WTC11 (cell line): ENCODE measurements around the gene CALN1. TPM values are rescaled to one million over a fixed set of nuclear protein-coding genes. Genes with fewer than 3 reads are reported as not detected.
"Not testable (repeated sequence)": the region's sequence is repeated elsewhere in the genome, so short reads cannot be mapped to it uniquely, and the experiment has no call there.

ENCODE experiments used
- ATAC-seq: fragments of 200-7000 bp; cut with Tn5 transposase; 2 replicates; pipeline ENCODE4 v1.10.0; 2021; ENCODE audit warnings: mild to moderate bottlenecking, moderate library complexity
- CTCF ChIA-PET: fragments of 300-600 bp; sonication (Branson Sonifier 250); formaldehyde crosslinking; loops from one replicate; lab custom pipeline; 2021; ENCODE audit warnings: antibody characterized with exemption; lab: Charles Lee
- POLR2A ChIA-PET: fragments of 350-600 bp; sonication (Branson Sonifier 250); formaldehyde crosslinking; loops from one replicate; lab custom pipeline; 2021; ENCODE audit warnings: antibody characterized with exemption; lab: Charles Lee
- DNase-seq: peaks from one replicate; pipeline ENCODE4 v3.0.0; 2021; ENCODE audit warnings: low spot score
- H3K27ac Mint-ChIP-seq: 2 replicates; pipeline ENCODE4 v1.8.0; 2021; ENCODE audit warnings: mixed read lengths
- H3K27me3 Mint-ChIP-seq: 2 replicates; pipeline ENCODE4 v1.8.0; 2021; ENCODE audit warnings: low read depth, mild to moderate bottlenecking, moderate library complexity, mixed read lengths
- H3K36me3 Mint-ChIP-seq: 2 replicates; pipeline ENCODE4 v1.8.0; 2021; ENCODE audit warnings: mixed read lengths
- H3K4me1 Mint-ChIP-seq: 2 replicates; pipeline ENCODE4 v1.8.0; 2022; ENCODE audit warnings: mixed read lengths
- H3K4me3 Mint-ChIP-seq: 2 replicates; pipeline ENCODE4 v1.8.0; 2021; ENCODE audit warnings: mild to moderate bottlenecking, moderate library complexity, mixed read lengths
- H3K9me3 Mint-ChIP-seq: 2 replicates; pipeline ENCODE4 v1.8.0; 2021; ENCODE audit warnings: mixed read lengths
- ARID4B ChIP-seq: sonication (generic); formaldehyde crosslinking; IDR thresholded peaks from 2 replicates; pipeline ENCODE4 v1.8.0; 2023; ENCODE audit warnings: missing genetic modification reagents, mild to moderate bottlenecking, borderline replicate concordance
- ATF1 ChIP-seq: sonication (generic); formaldehyde crosslinking; IDR thresholded peaks from 2 replicates; pipeline ENCODE4 v1.8.1; 2023; ENCODE audit warnings: mild to moderate bottlenecking, moderate library complexity, missing genetic modification reagents
- ATF3 ChIP-seq: sonication (generic); formaldehyde crosslinking; conservative IDR thresholded peaks from 2 replicates; pipeline ENCODE4 v1.8.1; 2022; ENCODE audit warnings: mild to moderate bottlenecking, missing genetic modification reagents
- E2F4 ChIP-seq: sonication (generic); formaldehyde crosslinking; IDR thresholded peaks from 2 replicates; pipeline ENCODE4 v1.8.1; 2022; ENCODE audit warnings: low read depth, mild to moderate bottlenecking, moderate library complexity, missing genetic modification reagents, borderline replicate concordance
- MLX ChIP-seq: sonication (generic); formaldehyde crosslinking; IDR thresholded peaks from 2 replicates; pipeline ENCODE4 v1.8.1; 2023; ENCODE audit warnings: mild to moderate bottlenecking, missing genetic modification reagents, moderate library complexity
- NR1H2 ChIP-seq: sonication (generic); formaldehyde crosslinking; IDR thresholded peaks from 2 replicates; pipeline ENCODE4 v1.9.0; 2021; ENCODE audit warnings: mild to moderate bottlenecking, moderate library complexity, missing genetic modification reagents
- NR2C2 ChIP-seq: sonication (generic); formaldehyde crosslinking; IDR thresholded peaks from 2 replicates; pipeline ENCODE4 v1.8.0; 2022; ENCODE audit warnings: mild to moderate bottlenecking, missing genetic modification reagents
- PRRX2 ChIP-seq: fragments of 250-450 bp; sonication (Bioruptor Pico); IDR thresholded peaks from 2 replicates; pipeline ENCODE4 v1.8.0; 2021; ENCODE audit warnings: mild to moderate bottlenecking
- RELA ChIP-seq: sonication (generic); formaldehyde crosslinking; IDR thresholded peaks from 2 replicates; pipeline ENCODE4 v1.8.1; 2022; ENCODE audit warnings: missing genetic modification reagents, mild to moderate bottlenecking, borderline replicate concordance
- SMAD3 ChIP-seq: sonication (generic); formaldehyde crosslinking; IDR thresholded peaks from 2 replicates; pipeline ENCODE4 v1.8.0; 2022; ENCODE audit warnings: missing genetic modification reagents, mild to moderate bottlenecking, borderline replicate concordance
- USF2 ChIP-seq: sonication (generic); formaldehyde crosslinking; IDR thresholded peaks from 2 replicates; pipeline ENCODE4 v1.8.1; 2023; ENCODE audit warnings: mild to moderate bottlenecking, missing genetic modification reagents, moderate library complexity
- ZNF263 ChIP-seq: sonication (generic); formaldehyde crosslinking; IDR thresholded peaks from 2 replicates; pipeline ENCODE4 v1.8.1; 2022; ENCODE audit warnings: low read depth, mild to moderate bottlenecking, moderate library complexity, missing genetic modification reagents
- ZNF512 ChIP-seq: sonication (generic); formaldehyde crosslinking; IDR thresholded peaks from 2 replicates; pipeline ENCODE4 v1.8.1; 2022; ENCODE audit warnings: missing genetic modification reagents, borderline replicate concordance
- ZSCAN18 ChIP-seq: fragments of 250-450 bp; sonication (Bioruptor Pico); IDR thresholded peaks from 2 replicates; pipeline ENCODE4 v2.1.2; 2022; ENCODE audit warnings: mild to moderate bottlenecking, moderate library complexity
- total RNA-seq: library from RNA; stranded (reverse); gene quantifications from 3 replicates; pipeline ENCODE4 v1.2.3, GENCODE V29; 2021

Gene CALN1
- total RNA-seq, 1 experiment from 2014 or later, result 10.5 TPM

GRCh38 chr7:72343991-72344390, 68.1 kb downstream of the CALN1 start:
- CTCF ChIA-PET, result interaction anchor here (0.9 to 1.9 kb wide), 4 partner anchors 9 to 418 kb away, joined by 3 to 10 read pairs (median 5); no protein-coding TSS in a partner anchor
- peaks cover 31% of the 10 kb centered on the region for H3K4me1 Mint-ChIP-seq

GRCh38 chr7:72343354-72343753, 68.8 kb downstream of the CALN1 start:
- H3K36me3 Mint-ChIP-seq, DNase-seq, H3K27me3 Mint-ChIP-seq, H3K4me3 Mint-ChIP-seq, ATAC-seq: not testable (repeated sequence)
- H3K9me3 Mint-ChIP-seq, result peaks cover 17% of the 10 kb centered on the region
- ChIA-PET CTCF (interaction anchor here (0.9 to 1.9 kb wide), 5 partner anchors 9 to 592 kb away, joined by 3 to 10 read pairs (median 5); no protein-coding TSS in a partner anchor), POLR2A (interaction anchor here (1.0 kb wide), 1 partner anchor 8 kb away, joined by 3 read pairs; no protein-coding TSS in a partner anchor)
- peaks cover 26% of the 10 kb centered on the region for H3K4me1 Mint-ChIP-seq
- peak overlapping the region; percentile 14; the same call in 1 of the 2 replicates for H3K27ac Mint-ChIP-seq

More at GRCh38 chr7:72343991-72344390, 68.1 kb downstream of the CALN1 start:
- DNase-seq, result peak; percentile 69
- TF ChIP-seq SMAD3 (CRISPR knock-in tag), result no peak
- TF ChIP-seq ZNF512 (CRISPR knock-in tag), result no peak
- TF ChIP-seq ARID4B (CRISPR knock-in tag), result no peak
- TF ChIP-seq MLX (CRISPR knock-in tag), result no peak
- no peak for TF ChIP-seq PRRX2 (CRISPR knock-in tag)
- TF ChIP-seq E2F4 (CRISPR knock-in tag), result no peak
- TF ChIP-seq ZNF263 (CRISPR knock-in tag), result no peak
- no peak for TF ChIP-seq RELA (CRISPR knock-in tag)
- TF ChIP-seq NR1H2 (CRISPR knock-in tag), result no peak
- TF ChIP-seq ZSCAN18, result no peak
- TF ChIP-seq ATF3 (CRISPR knock-in tag), result no peak
- no peak for TF ChIP-seq ATF1 (CRISPR knock-in tag)
- no peak for TF ChIP-seq USF2 (CRISPR knock-in tag)
- no peak for TF ChIP-seq NR2C2 (CRISPR knock-in tag)
- peaks cover 4% of the 10 kb centered on the region; the same call in 1 of the 2 replicates for H3K27me3 Mint-ChIP-seq
- H3K4me3 Mint-ChIP-seq, result no peak overlapping the region
- no peak overlapping the region for H3K27ac Mint-ChIP-seq
- H3K9me3 Mint-ChIP-seq, result peaks cover 15% of the 10 kb centered on the region
- ATAC-seq, result peak; percentile 91
- POLR2A ChIA-PET, result interaction anchor here (1.0 kb wide), 1 partner anchor 9 kb away, joined by 3 read pairs; no protein-coding TSS in a partner anchor
- peaks cover 3% of the 10 kb centered on the region for H3K36me3 Mint-ChIP-seq
